ENCODE data around the gene PRKCE. TPM values are rescaled to one million over a fixed set of nuclear protein-coding genes. Genes with fewer than 3 reads are reported as not detected.

PRKCE gene
- total and polyA plus RNA-seq, 4 donors = 2.5 to 38.6 (median 5.8) TPM

- Histone ChIP-seq H3K27ac (ENCODE audit: low read depth in 1 of 2, low read length in 2 of 2) (peak overlapping the region in 1 of 2 donors; percentile 14), H3K9ac (ENCODE audit: low read depth in 1 of 2, low read length in 2 of 2) (no peak overlapping the region), H3K36me3 (ENCODE audit: control insufficient read depth in 4 of 4, insufficient read depth in 3 of 4, low read depth in 1 of 4, low read length in 3 of 4) (no peaks in the 10 kb centered on the region), H3K9me3 (ENCODE audit: control insufficient read depth in 4 of 4, low read length in 3 of 4) (peaks cover 0 to 4% (median under 1%) of the 10 kb centered on the region in 4 donors), H3K4me1 (ENCODE audit: control insufficient read depth in 4 of 4, insufficient read depth in 4 of 4, low read length in 3 of 4) (peaks cover 2 to 27% (median 11%) of the 10 kb centered on the region in 4 donors), H3K4me3 (ENCODE audit: low read depth in 1 of 3, low read length in 3 of 3) (no peak overlapping the region), H3K27me3 (ENCODE audit: control insufficient read depth in 4 of 4, insufficient read depth in 4 of 4, low read length in 3 of 4) (no peaks in the 10 kb centered on the region)
- no peak for DNase-seq (ENCODE audit: low spot score)
- WGBS = 51% methylated on average over 3 of the region's 3 CpGs
- TF ChIP-seq ATF3 (IDR thresholded peaks at IDR 0.05) (no peak), ZBTB33 (IDR thresholded peaks at IDR 0.05) (no peak), CTCF (IDR thresholded peaks at IDR 0.05; ENCODE audit: low read depth, low read length, missing input control) (no peak), HNF4A (conservative IDR thresholded peaks at IDR 0.05) (peak in 1 of 2 donors; percentile 4), REST (IDR thresholded peaks at IDR 0.05) (no peak), YY1 (IDR thresholded peaks at IDR 0.05) (no peak), TAF1 (conservative IDR thresholded peaks at IDR 0.05) (no peak), GABPA (IDR thresholded peaks at IDR 0.05 in 1 of 2, conservative IDR thresholded peaks at IDR 0.05 in 1 of 2) (no peak), FOXA2 (IDR thresholded peaks at IDR 0.05) (no peak), MAX (IDR thresholded peaks at IDR 0.05) (no peak), RAD21 (IDR thresholded peaks at IDR 0.05) (peak in 1 of 2 donors; percentile 7), JUND (IDR thresholded peaks at IDR 0.05) (no peak)
Measured at GRCh38 chr2:45874344-45874743, 222.9 kb downstream of the PRKCE start.

- WGBS = 92% methylated on average over 2 of the region's 2 CpGs
- no peak overlapping the region for H3K9ac ChIP-seq (ENCODE audit: low read depth in 1 of 2, low read length in 2 of 2)
- H3K9me3 ChIP-seq (ENCODE audit: control insufficient read depth in 4 of 4, low read length in 3 of 4) = peaks cover 0 to 4% (median under 1%) of the 10 kb centered on the region in 4 donors
- H3K36me3 ChIP-seq (ENCODE audit: control insufficient read depth in 4 of 4, insufficient read depth in 3 of 4, low read depth in 1 of 4, low read length in 3 of 4) = no peaks in the 10 kb centered on the region
- DNase-seq (ENCODE audit: low spot score) = no peak
- TF ChIP-seq HNF4G (IDR thresholded peaks at IDR 0.05) = no peak
- no peak for TF ChIP-seq RAD21 (IDR thresholded peaks at IDR 0.05)
- no peak for TF ChIP-seq YY1 (IDR thresholded peaks at IDR 0.05)
- TF ChIP-seq ZBTB33 (IDR thresholded peaks at IDR 0.05) = no peak
- TF ChIP-seq NR2F2 (IDR thresholded peaks at IDR 0.05) = no peak
- TF ChIP-seq HNF4A (conservative IDR thresholded peaks at IDR 0.05) = no peak
- TF ChIP-seq MAX (IDR thresholded peaks at IDR 0.05) = no peak
- no peak for TF ChIP-seq FOXA1 (IDR thresholded peaks at IDR 0.05)
- no peak overlapping the region for H3K27ac ChIP-seq (ENCODE audit: low read depth in 1 of 2, low read length in 2 of 2)
- no peaks in the 10 kb centered on the region for H3K27me3 ChIP-seq (ENCODE audit: control insufficient read depth in 4 of 4, insufficient read depth in 4 of 4, low read length in 3 of 4)
- no peak overlapping the region for H3K4me3 ChIP-seq (ENCODE audit: low read depth in 1 of 3, low read length in 3 of 3)
- H3K4me1 ChIP-seq (ENCODE audit: control insufficient read depth in 4 of 4, insufficient read depth in 4 of 4, low read length in 3 of 4) = peaks cover under 1 to 25% (median 10%) of the 10 kb centered on the region in 4 donors
Measured at GRCh38 chr2:45876611-45877010, 225.1 kb downstream of the PRKCE start.

Data from liver (tissue), 9 donors.